ENCODE measurements around the gene CTRB1. TPM values are rescaled to one million over a fixed set of nuclear protein-coding genes. Genes with fewer than 3 reads are reported as not detected.

The CTRB1 gene
- total RNA-seq, 4 donors from 2014 or later: not detected

GRCh38 chr16:75179208-75179607 lies 39.6 kb upstream of the CTRB1 start:
- Histone ChIP-seq H3K36me3 (no peaks in the 10 kb centered on the region), H3K27me3 (no peaks in the 10 kb centered on the region), H3K4me1 (no peaks in the 10 kb centered on the region), H3K9me3 (peaks cover 0 to 29% (median 14%) of the 10 kb centered on the region in 3 donors), H3K27ac (no peak overlapping the region), H3K4me3 (no peak overlapping the region)
- no peak for DNase-seq
- TF ChIP-seq CTCF (IDR thresholded peaks at IDR 0.05): no peak
- TF ChIP-seq POLR2A (IDR thresholded peaks at IDR 0.05): no peak
- WGBS, 2 donors: 80 to 85% methylated on average over 6 of the region's 6 CpGs
- intact Hi-C loops (cut with DNase I): no loop called here

GRCh38 chr16:75181630-75182029 lies 37.2 kb upstream of the CTRB1 start:
- intact Hi-C loops (cut with DNase I): no loop called here
- WGBS, 2 donors: 25 to 41% methylated on average over 3 of the region's 3 CpGs
- TF ChIP-seq POLR2A (IDR thresholded peaks at IDR 0.05) (no peak), CTCF (IDR thresholded peaks at IDR 0.05) (no peak)

GRCh38 chr16:75188832-75189477 lies 29.8 kb upstream of the CTRB1 start:
- TF ChIP-seq CTCF (IDR thresholded peaks at IDR 0.05): no peak

More at GRCh38 chr16:75181630-75182029, 37.2 kb upstream of the CTRB1 start:
- no peak for DNase-seq
- no peaks in the 10 kb centered on the region for H3K27me3 ChIP-seq
- no peak overlapping the region for H3K27ac ChIP-seq
- H3K9me3 ChIP-seq: peaks cover 0 to 7% (median 6%) of the 10 kb centered on the region in 3 donors
- no peak overlapping the region for H3K4me3 ChIP-seq
- no peaks in the 10 kb centered on the region for H3K4me1 ChIP-seq
- no peaks in the 10 kb centered on the region for H3K36me3 ChIP-seq

GRCh38 chr16:75189638-75190245 lies 29.0 kb upstream of the CTRB1 start:
- Histone ChIP-seq H3K4me3 (no peak overlapping the region), H3K36me3 (no peaks in the 10 kb centered on the region), H3K4me1 (peaks cover 0 to 24% (median 4%) of the 10 kb centered on the region in 3 donors), H3K27ac (no peak overlapping the region), H3K27me3 (peaks cover 0 to 49% (median 0%) of the 10 kb centered on the region in 4 donors), H3K9me3 (no peaks in the 10 kb centered on the region)
- no peak for TF ChIP-seq CTCF (IDR thresholded peaks at IDR 0.05)
- no peak for TF ChIP-seq POLR2A (IDR thresholded peaks at IDR 0.05)
- intact Hi-C loops (cut with DNase I): no loop called here
- 78 to 91% methylated on average over 7 to 8 of the region's 8 CpGs for WGBS, 2 donors
- DNase-seq: no peak

More at GRCh38 chr16:75188832-75189477, 29.8 kb upstream of the CTRB1 start:
- no peaks in the 10 kb centered on the region for H3K9me3 ChIP-seq
- H3K4me1 ChIP-seq: peaks cover 0 to 24% (median 4%) of the 10 kb centered on the region in 3 donors
- no peak for DNase-seq
- no peak overlapping the region for H3K27ac ChIP-seq
- WGBS, 2 donors: 87 to 89% methylated on average over 13 to 14 of the region's 14 CpGs
- H3K4me3 ChIP-seq: no peak overlapping the region
- no peaks in the 10 kb centered on the region for H3K36me3 ChIP-seq
- H3K27me3 ChIP-seq: peaks cover 0 to 44% (median 0%) of the 10 kb centered on the region in 4 donors
- intact Hi-C loops (cut with DNase I): no loop called here

- no peak overlapping the region for H3K27ac ChIP-seq
- DNase-seq: no peak
- WGBS, 2 donors: 41 to 86% methylated on average over 14 to 20 of the region's 21 CpGs
- no peaks in the 10 kb centered on the region for H3K36me3 ChIP-seq
- peaks cover 0 to 76% (median 0%) of the 10 kb centered on the region in 4 donors for H3K27me3 ChIP-seq
- intact Hi-C loops (cut with DNase I): no loop called here
- H3K4me1 ChIP-seq: peaks cover 0 to 24% (median 4%) of the 10 kb centered on the region in 3 donors
- TF ChIP-seq POLR2A (IDR thresholded peaks at IDR 0.05) (no peak), CTCF (IDR thresholded peaks at IDR 0.05) (no peak)
- H3K4me3 ChIP-seq: no peak overlapping the region
- no peaks in the 10 kb centered on the region for H3K9me3 ChIP-seq
Measured at GRCh38 chr16:75192606-75193264, 26.1 kb upstream of the CTRB1 start.
